SK-N-SH (cell line): ENCODE measurements around the gene CYYR1. TPM values are rescaled to one million over a fixed set of nuclear protein-coding genes. Genes with fewer than 3 reads are reported as not detected.

Experiments used
- CTCF ChIA-PET: fragments of 300-600, 350-600 bp; formaldehyde crosslinking; extraction: SDS; loops from one replicate; lab custom pipeline; 2021; lab: Yijun Ruan, JAX
- POLR2A ChIA-PET: fragments of 350-600 bp; sonication (Branson Sonifier 250); formaldehyde crosslinking; extraction: SDS; loops from one replicate; lab custom pipeline; 2020; ENCODE audit warnings: antibody characterized with exemption, inconsistent platforms; lab: Yijun Ruan, JAX
- DNase-seq: peaks from one replicate; pipeline ENCODE4 v3.0.0; 2012
- H2AFZ ChIP-seq: fragments of 200-600 bp; sonication (generic); 2 replicates; pipeline ENCODE4 v1.8.1; 2016; ENCODE audit warnings: antibody characterized with exemption, mild to moderate bottlenecking, low read depth
- H3F3A ChIP-seq: fragments of 200-600 bp; sonication (generic); replicated peaks from 2 replicates; pipeline ENCODE3; 2016; ENCODE audit warnings: antibody characterized with exemption, mild to moderate bottlenecking; ENCODE audit not compliant: insufficient read depth
- H3K27ac ChIP-seq, 2 experiments: fragments of 200-500 bp in 1 of 2; fragments of 200-600 bp in 1 of 2; sonication (Bioruptor generic) in 1 of 2; sonication (generic), shearing (Covaris generic) in 1 of 2; 2 replicates each; pipeline versions ENCODE4 v1.5.1 to v1.6.1; 2014 to 2016; ENCODE audit warnings: low read depth in 2 of 2, inconsistent platforms in 1 of 2, low read length in 1 of 2, mild to moderate bottlenecking in 1 of 2, mixed read lengths in 1 of 2
- H3K27me3 ChIP-seq: fragments of 200-600 bp; sonication (generic), shearing (Covaris generic); 2 replicates; pipeline ENCODE4 v1.6.1; 2016; ENCODE audit warnings: mixed run types; ENCODE audit not compliant: insufficient read depth
- H3K36me3 ChIP-seq, 2 experiments: fragments of 200-500 bp in 1 of 2; fragments of 200-600 bp in 1 of 2; sonication (Bioruptor generic) in 1 of 2; sonication (generic) in 1 of 2; replicated peaks in 1 of 2; 2 replicates each; pipeline versions ENCODE3 to v1.5.1; 2014 to 2016; ENCODE audit warnings: low read length in 1 of 2, mild to moderate bottlenecking in 1 of 2; ENCODE audit not compliant: insufficient read depth in 2 of 2, control insufficient read depth in 1 of 2
- H3K4me1 ChIP-seq, 2 experiments: fragments of 200-500 bp in 1 of 2; fragments of 200-600 bp in 1 of 2; sonication (Bioruptor generic) in 1 of 2; sonication (generic), shearing (Covaris generic) in 1 of 2; 2 replicates each; pipeline versions ENCODE4 v1.5.1 to v1.6.1; 2014 to 2016; ENCODE audit warnings: low read depth in 1 of 2, low read length in 1 of 2, mixed run types in 1 of 2; ENCODE audit not compliant: insufficient read depth in 2 of 2, control insufficient read depth in 1 of 2
- H3K4me2 ChIP-seq: fragments of 200-600 bp; sonication (generic), shearing (Covaris generic); 2 replicates; pipeline ENCODE4 v1.6.1; 2017; ENCODE audit warnings: mixed run types
- H3K4me3 ChIP-seq, 2 experiments: fragments of 200-500 bp in 1 of 2; fragments of 200-600 bp in 1 of 2; sonication (Bioruptor generic) in 1 of 2; sonication (generic), shearing (Covaris generic) in 1 of 2; 2 replicates each; pipeline versions ENCODE4 v1.5.1 to v1.8.1; 2014 to 2016; ENCODE audit warnings: low read depth in 2 of 2, inconsistent platforms in 1 of 2, low read length in 1 of 2, mild to moderate bottlenecking in 1 of 2, mixed read lengths in 1 of 2, moderate library complexity in 1 of 2
- H3K79me2 ChIP-seq: fragments of 200-600 bp; sonication (generic); 2 replicates; pipeline ENCODE4 v1.8.1; 2017; ENCODE audit warnings: mild to moderate bottlenecking; ENCODE audit not compliant: insufficient read depth
- H3K9ac ChIP-seq: fragments of 200-600 bp; sonication (generic); 2 replicates; pipeline ENCODE4 v1.6.1; 2017; ENCODE audit warnings: mixed run types
- H3K9me2 ChIP-seq: fragments of 200-600 bp; sonication (generic); 2 replicates; pipeline ENCODE4 v1.6.1; 2017; ENCODE audit warnings: mixed run types
- H3K9me3 ChIP-seq: fragments of 200-600 bp; sonication (generic); 2 replicates; pipeline ENCODE4 v1.6.1; 2017; ENCODE audit warnings: mixed run types, mild to moderate bottlenecking, moderate library complexity
- H4K20me1 ChIP-seq: fragments of 200-600 bp; sonication (generic); 2 replicates; pipeline ENCODE4 v1.6.1; 2017; ENCODE audit warnings: mild to moderate bottlenecking, mixed run types; ENCODE audit not compliant: insufficient read depth
- CHD2 ChIP-seq: fragments of 150-350 bp; IDR thresholded peaks from 2 replicates; pipeline ENCODE4 v1.6.1; 2018; ENCODE audit warnings: low read length; ENCODE audit not compliant: partially characterized antibody
- GATA2 ChIP-seq: sonication (generic); formaldehyde crosslinking; IDR thresholded peaks from 2 replicates; pipeline ENCODE4 v1.5.0; 2020; ENCODE audit warnings: mild to moderate bottlenecking, missing genetic modification reagents
- IRF3 ChIP-seq: fragments of 150-350 bp; IDR thresholded peaks from 2 replicates; pipeline ENCODE4 v1.6.1; 2016; ENCODE audit warnings: mild to moderate bottlenecking, low read depth, low read length
- MEF2A ChIP-seq: IDR thresholded peaks from 2 replicates; pipeline ENCODE4 v1.4.0; 2012; ENCODE audit warnings: low read depth, borderline replicate concordance
- NFIC ChIP-seq: IDR thresholded peaks from 2 replicates; pipeline ENCODE4 v1.4.0; 2012; ENCODE audit warnings: borderline replicate concordance
- SIN3A ChIP-seq: IDR thresholded peaks from 2 replicates; pipeline ENCODE4 v1.6.1; 2012; ENCODE audit warnings: low read depth, mild to moderate bottlenecking, low read length, moderate library complexity, borderline replicate concordance
- USF1 ChIP-seq: IDR thresholded peaks from 2 replicates; pipeline ENCODE4 v1.4.0; 2012; ENCODE audit warnings: low read depth, borderline replicate concordance
- ZBTB33 ChIP-seq: IDR thresholded peaks from 2 replicates; pipeline ENCODE4 v1.4.0; 2012; ENCODE audit warnings: low read depth, borderline replicate concordance
- WGBS: methylation state at CpG from one replicate; pipeline ENCODE4 v1.1.6; 2017; ENCODE audit warnings: low lambda C conversion rate; 5-methylcytosine and 5-hydroxymethylcytosine counted together
- polyA plus RNA-seq, 3 experiments: library from polyadenylated mRNA; depleted of rRNA; stranded (reverse); fragments of >200 nt; gene quantifications; 2 replicates each; pipeline ENCODE4 v1.2.3, GENCODE V29; 2012
- TF ChIP-seq, protein P1 (sequence below): fragments of 200-600 bp; sonication (generic); IDR thresholded peaks from 2 replicates; pipeline ENCODE4 v1.6.1; 2017; ENCODE audit warnings: antibody characterized with exemption, mild to moderate bottlenecking, moderate library complexity

The CYYR1 gene
- polyA plus RNA-seq, 1 of the 3 experiments (the other 2 are of a cell fraction): not detected

- TF ChIP-seq, protein P1, sequence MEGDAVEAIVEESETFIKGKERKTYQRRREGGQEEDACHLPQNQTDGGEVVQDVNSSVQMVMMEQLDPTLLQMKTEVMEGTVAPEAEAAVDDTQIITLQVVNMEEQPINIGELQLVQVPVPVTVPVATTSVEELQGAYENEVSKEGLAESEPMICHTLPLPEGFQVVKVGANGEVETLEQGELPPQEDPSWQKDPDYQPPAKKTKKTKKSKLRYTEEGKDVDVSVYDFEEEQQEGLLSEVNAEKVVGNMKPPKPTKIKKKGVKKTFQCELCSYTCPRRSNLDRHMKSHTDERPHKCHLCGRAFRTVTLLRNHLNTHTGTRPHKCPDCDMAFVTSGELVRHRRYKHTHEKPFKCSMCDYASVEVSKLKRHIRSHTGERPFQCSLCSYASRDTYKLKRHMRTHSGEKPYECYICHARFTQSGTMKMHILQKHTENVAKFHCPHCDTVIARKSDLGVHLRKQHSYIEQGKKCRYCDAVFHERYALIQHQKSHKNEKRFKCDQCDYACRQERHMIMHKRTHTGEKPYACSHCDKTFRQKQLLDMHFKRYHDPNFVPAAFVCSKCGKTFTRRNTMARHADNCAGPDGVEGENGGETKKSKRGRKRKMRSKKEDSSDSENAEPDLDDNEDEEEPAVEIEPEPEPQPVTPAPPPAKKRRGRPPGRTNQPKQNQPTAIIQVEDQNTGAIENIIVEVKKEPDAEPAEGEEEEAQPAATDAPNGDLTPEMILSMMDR: no peak
- no peak for TF ChIP-seq USF1
- no peak for TF ChIP-seq SIN3A
- no peak for TF ChIP-seq NFIC
- TF ChIP-seq CHD2: no peak
- TF ChIP-seq MEF2A: no peak
- no peak for TF ChIP-seq IRF3
Measured at GRCh38 chr21:26438976-26439375, 134.1 kb downstream of the CYYR1 start (continued).

- H3K4me2 ChIP-seq: no peak overlapping the region
- H3K9me3 ChIP-seq: no peaks in the 10 kb centered on the region
- no peaks in the 10 kb centered on the region for H3K9me2 ChIP-seq
- H2AFZ ChIP-seq: no peak overlapping the region
- no peaks in the 10 kb centered on the region for H3K4me1 ChIP-seq
- H3K27me3 ChIP-seq: no peaks in the 10 kb centered on the region
- TF ChIP-seq ZBTB33 (no peak), GATA2 (CRISPR knock-in tag) (no peak), NFIC (no peak)
- CTCF ChIA-PET: no interaction called here
- DNase-seq: no peak
- POLR2A ChIA-PET: interaction anchor here (1.7 kb wide), 1 partner anchor 65 kb away, joined by 3 read pairs; no protein-coding TSS in a partner anchor
- H3K4me3 ChIP-seq: no peak overlapping the region
- H3F3A ChIP-seq: no peaks in the 10 kb centered on the region
- H3K27ac ChIP-seq: no peak overlapping the region
- no peaks in the 10 kb centered on the region for H4K20me1 ChIP-seq
- 25% methylated on average over 1 of the region's 1 CpG for WGBS
- H3K79me2 ChIP-seq: no peaks in the 10 kb centered on the region
- H3K36me3 ChIP-seq: no peaks in the 10 kb centered on the region
- H3K9ac ChIP-seq: no peak overlapping the region
Measured at GRCh38 chr21:26437326-26438009, 135.6 kb downstream of the CYYR1 start.
